Hepatocyte (in vitro differentiated cells): Measurements from ENCODE around the gene SFXN5. TPM values are rescaled to one million over a fixed set of nuclear protein-coding genes. Genes with fewer than 3 reads are reported as not detected.
A peak's percentile ranks its signal among the peaks of the same experiment; 100 is the strongest.

Experiments
- DNase-seq: peaks from one replicate; pipeline ENCODE4 v3.0.0-alpha.2; 2016; ENCODE audit warnings: low spot score
- H2AFZ ChIP-seq: fragments of 200-600 bp; sonication (generic); 2 replicates; pipeline ENCODE4 v1.6.0; 2016; ENCODE audit warnings: antibody characterized with exemption, mild to moderate bottlenecking
- H3K27ac ChIP-seq: fragments of 200-600 bp; sonication (generic); 2 replicates; pipeline ENCODE4 v1.5.1; 2016; ENCODE audit warnings: mild to moderate bottlenecking
- H3K27me3 ChIP-seq: fragments of 200-600 bp; sonication (generic); 2 replicates; pipeline ENCODE4 v1.6.1; 2016
- H3K36me3 ChIP-seq: fragments of 200-600 bp; sonication (generic); replicated peaks from 2 replicates; pipeline ENCODE4 v1.5.1; 2016; ENCODE audit warnings: low read depth; ENCODE audit not compliant: insufficient read depth
- H3K4me1 ChIP-seq: fragments of 200-600 bp; sonication (generic); 2 replicates; pipeline ENCODE4 v1.5.1; 2016; ENCODE audit warnings: mild to moderate bottlenecking, moderate library complexity; ENCODE audit not compliant: insufficient read depth
- H3K4me2 ChIP-seq: fragments of 200-600 bp; sonication (generic); 2 replicates; pipeline ENCODE4 v1.6.0; 2016
- H3K4me3 ChIP-seq: fragments of 200-600 bp; sonication (generic); 2 replicates; pipeline ENCODE4 v1.5.1; 2016; ENCODE audit warnings: mild to moderate bottlenecking
- H3K79me2 ChIP-seq: fragments of 200-600 bp; sonication (generic); 2 replicates; pipeline ENCODE4 v1.6.0; 2017; ENCODE audit warnings: mild to moderate bottlenecking
- H3K9me2 ChIP-seq: fragments of 200-600 bp; sonication (generic); replicated peaks from 2 replicates; pipeline ENCODE4 v1.6.0; 2017; ENCODE audit warnings: mild to moderate bottlenecking; ENCODE audit not compliant: insufficient read depth
- H3K9me3 ChIP-seq: fragments of 200-600 bp; sonication (generic); 2 replicates; pipeline ENCODE4 v1.5.1; 2016; ENCODE audit warnings: low read depth, mild to moderate bottlenecking
- H4K20me1 ChIP-seq: fragments of 200-600 bp; sonication (generic); 2 replicates; pipeline ENCODE4 v1.6.0; 2016; ENCODE audit warnings: mild to moderate bottlenecking; ENCODE audit not compliant: insufficient read depth, poor library complexity, severe bottlenecking
- EZH2 ChIP-seq: fragments of 200-600 bp; sonication (generic); IDR thresholded peaks from 2 replicates; pipeline ENCODE4 v1.6.1; 2016; ENCODE audit warnings: antibody characterized with exemption, mild to moderate bottlenecking, borderline replicate concordance
- EZH2phosphoT487 ChIP-seq: fragments of 200-600 bp; sonication (generic); IDR thresholded peaks from one replicate; pipeline ENCODE4 v1.6.1; 2018; ENCODE audit warnings: antibody characterized with exemption, mild to moderate bottlenecking, low read depth, moderate library complexity; ENCODE audit not compliant: unreplicated experiment, severe bottlenecking
- WGBS: methylation state at CpG from one replicate; pipeline ENCODE4 v1.1.6; 2016; ENCODE audit warnings: low lambda C conversion rate; ENCODE audit errors: missing lambda C conversion rate; 5-methylcytosine and 5-hydroxymethylcytosine counted together
- polyA plus RNA-seq: library from polyadenylated mRNA; unstranded; fragments of >200 nt; fragmentation: Nextera tagmentation; extraction: Ambion mirVana; gene quantifications from 2 replicates; pipeline ENCODE4 v1.2.1, GENCODE V29; 2016
- total RNA-seq: library from RNA; depleted of rRNA; stranded (reverse); fragments of >200 nt; gene quantifications from 2 replicates; pipeline ENCODE4 v1.2.3, GENCODE V29; 2014
- TF ChIP-seq, protein P1 (sequence below): fragments of 200-600 bp; sonication (generic); IDR thresholded peaks from 2 replicates; pipeline ENCODE4 v1.5.1; 2016; ENCODE audit warnings: antibody characterized with exemption, mild to moderate bottlenecking; ENCODE audit not compliant: poor library complexity

Gene SFXN5
- total and polyA plus RNA-seq, 2 experiments from 2014 or later: 25.8 to 34.6 TPM

DNA sequence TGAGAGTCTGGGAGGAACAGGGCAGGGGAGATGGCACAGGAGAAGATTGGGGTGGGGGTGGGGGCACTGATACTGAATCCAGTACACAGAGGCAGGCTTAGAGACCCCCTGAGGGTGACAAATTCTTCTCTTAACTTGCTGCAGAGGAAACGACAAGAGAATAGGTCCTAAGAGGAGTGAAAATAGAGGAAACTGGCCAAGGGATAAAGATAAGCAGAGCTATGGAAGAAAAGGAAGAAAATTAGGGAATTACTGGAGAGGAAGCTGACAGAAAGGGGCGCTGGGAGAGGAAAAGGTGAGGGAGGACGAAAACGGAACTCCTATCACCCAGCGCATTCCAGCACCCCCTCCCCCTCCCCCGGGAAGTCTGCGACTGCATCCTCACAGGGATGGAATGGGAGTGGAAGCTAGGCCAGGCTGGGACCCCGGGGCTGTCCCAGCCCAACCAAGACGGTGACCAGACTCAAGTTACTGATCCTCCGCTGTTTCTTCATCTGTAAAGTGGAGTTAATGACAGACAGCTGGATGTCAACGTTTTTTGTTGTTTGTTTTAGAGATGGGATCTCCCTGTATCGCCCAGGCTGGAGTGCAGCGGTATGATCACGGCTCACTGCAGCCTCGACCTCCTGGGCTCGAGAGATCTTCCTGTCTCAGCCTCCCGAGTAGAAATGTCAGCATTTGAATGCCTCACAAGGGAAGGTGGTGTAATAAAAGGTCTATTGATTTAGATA, 156.8 kb downstream of the SFXN5 start:
- H4K20me1 ChIP-seq: no peaks in the 10 kb centered on the region
- H3K36me3 ChIP-seq: no peaks in the 10 kb centered on the region
- H3K27me3 ChIP-seq: peaks cover 96% of the 10 kb centered on the region
- H3K4me1 ChIP-seq: peaks cover 28% of the 10 kb centered on the region
- no peak overlapping the region for H2AFZ ChIP-seq
- TF ChIP-seq EZH2phosphoT487: peak; percentile 69
- TF ChIP-seq, protein P1, sequence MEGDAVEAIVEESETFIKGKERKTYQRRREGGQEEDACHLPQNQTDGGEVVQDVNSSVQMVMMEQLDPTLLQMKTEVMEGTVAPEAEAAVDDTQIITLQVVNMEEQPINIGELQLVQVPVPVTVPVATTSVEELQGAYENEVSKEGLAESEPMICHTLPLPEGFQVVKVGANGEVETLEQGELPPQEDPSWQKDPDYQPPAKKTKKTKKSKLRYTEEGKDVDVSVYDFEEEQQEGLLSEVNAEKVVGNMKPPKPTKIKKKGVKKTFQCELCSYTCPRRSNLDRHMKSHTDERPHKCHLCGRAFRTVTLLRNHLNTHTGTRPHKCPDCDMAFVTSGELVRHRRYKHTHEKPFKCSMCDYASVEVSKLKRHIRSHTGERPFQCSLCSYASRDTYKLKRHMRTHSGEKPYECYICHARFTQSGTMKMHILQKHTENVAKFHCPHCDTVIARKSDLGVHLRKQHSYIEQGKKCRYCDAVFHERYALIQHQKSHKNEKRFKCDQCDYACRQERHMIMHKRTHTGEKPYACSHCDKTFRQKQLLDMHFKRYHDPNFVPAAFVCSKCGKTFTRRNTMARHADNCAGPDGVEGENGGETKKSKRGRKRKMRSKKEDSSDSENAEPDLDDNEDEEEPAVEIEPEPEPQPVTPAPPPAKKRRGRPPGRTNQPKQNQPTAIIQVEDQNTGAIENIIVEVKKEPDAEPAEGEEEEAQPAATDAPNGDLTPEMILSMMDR: no peak
- no peak overlapping the region for H3K4me3 ChIP-seq
- WGBS: 3% methylated on average over 16 of the region's 17 CpGs
- no peaks in the 10 kb centered on the region for H3K79me2 ChIP-seq
- DNase-seq: peak; percentile 2
- H3K4me2 ChIP-seq: no peak overlapping the region
- H3K27ac ChIP-seq: no peak overlapping the region
- no peaks in the 10 kb centered on the region for H3K9me2 ChIP-seq
- H3K9me3 ChIP-seq: no peaks in the 10 kb centered on the region

DNA sequence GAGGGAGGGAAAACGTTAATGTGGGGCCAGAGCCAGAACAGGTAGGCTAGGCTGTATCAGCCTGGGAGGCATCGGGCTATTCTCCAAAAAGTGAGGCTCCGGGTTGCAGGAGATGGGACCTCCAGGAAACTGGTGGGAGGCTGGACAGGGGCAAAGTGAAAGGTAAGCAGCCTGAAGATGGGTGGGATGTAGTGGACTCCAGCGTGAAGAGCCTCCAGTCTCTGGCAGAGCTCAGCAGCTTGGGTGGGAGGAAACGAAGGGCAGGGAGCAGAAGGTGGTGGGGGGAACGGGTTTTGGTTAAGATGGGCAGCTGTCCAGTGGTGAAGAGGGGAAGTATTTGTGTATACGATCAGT, 157.3 kb downstream of the SFXN5 start:
- no peaks in the 10 kb centered on the region for H3K9me2 ChIP-seq
- H3K27ac ChIP-seq: no peak overlapping the region
- no peak for TF ChIP-seq EZH2
- TF ChIP-seq, protein P1: no peak
- TF ChIP-seq EZH2phosphoT487: no peak
- peak; percentile 2 for DNase-seq
- peaks cover 96% of the 10 kb centered on the region for H3K27me3 ChIP-seq
- no peak overlapping the region for H3K4me2 ChIP-seq
- H3K4me1 ChIP-seq: peaks cover 28% of the 10 kb centered on the region
- H3K79me2 ChIP-seq: no peaks in the 10 kb centered on the region
- no peak overlapping the region for H3K4me3 ChIP-seq
- H3K9me3 ChIP-seq: no peaks in the 10 kb centered on the region
- 19% methylated on average over 7 of the region's 7 CpGs for WGBS
- H2AFZ ChIP-seq: no peak overlapping the region
- no peaks in the 10 kb centered on the region for H4K20me1 ChIP-seq
- no peaks in the 10 kb centered on the region for H3K36me3 ChIP-seq

DNA sequence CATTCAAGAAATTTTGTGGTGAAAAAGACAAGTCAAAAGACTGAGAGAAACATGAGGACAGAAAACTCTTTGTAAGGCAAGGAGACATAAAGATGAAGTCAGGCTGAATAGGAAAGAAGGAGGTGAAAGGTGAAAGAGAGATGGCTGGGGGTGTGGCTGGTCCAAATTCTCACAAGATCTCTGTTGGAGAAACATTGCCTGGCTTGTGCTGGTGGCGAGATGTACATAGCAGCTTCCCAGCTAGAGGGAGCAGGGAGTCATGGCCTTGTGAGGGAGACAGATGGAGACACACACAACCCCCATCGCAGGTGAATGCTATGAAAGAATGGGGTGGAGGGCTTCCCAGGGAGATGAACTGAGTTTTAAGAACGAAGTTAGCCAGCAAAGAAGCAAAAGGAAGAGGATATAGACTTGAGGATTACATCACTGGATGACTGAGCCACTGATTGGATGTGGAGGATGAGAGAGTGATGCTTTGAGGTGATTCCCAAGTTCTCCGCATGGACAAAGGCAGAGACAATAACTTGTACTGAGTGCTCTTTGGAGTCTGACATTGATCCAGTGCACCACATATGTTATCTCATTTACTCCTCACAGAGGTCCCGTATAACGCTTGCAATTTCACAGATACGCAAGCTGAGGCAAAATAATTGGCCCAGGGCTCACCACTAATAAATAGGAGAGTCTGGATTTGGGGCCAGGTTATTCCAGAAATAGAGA, 157.9 kb downstream of the SFXN5 start:
- WGBS: 24% methylated on average over 7 of the region's 7 CpGs
- Histone ChIP-seq H3K27ac (no peak overlapping the region), H2AFZ (no peak overlapping the region), H3K79me2 (no peaks in the 10 kb centered on the region), H3K9me3 (no peaks in the 10 kb centered on the region), H3K4me3 (no peak overlapping the region), H3K4me2 (no peak overlapping the region), H3K27me3 (peaks cover 94% of the 10 kb centered on the region), H3K36me3 (no peaks in the 10 kb centered on the region), H3K9me2 (no peaks in the 10 kb centered on the region), H4K20me1 (no peaks in the 10 kb centered on the region), H3K4me1 (peaks cover 27% of the 10 kb centered on the region)
- TF ChIP-seq, protein P1: peak; percentile 8
- TF ChIP-seq EZH2 (no peak), EZH2phosphoT487 (no peak)
- DNase-seq: no peak
